ENCODE results near the gene RNF13.
"Not testable (repeated sequence)": the region's sequence is repeated elsewhere in the genome, so short reads cannot be mapped to it uniquely, and the experiment has no call there.

The RNF13 gene

DNA sequence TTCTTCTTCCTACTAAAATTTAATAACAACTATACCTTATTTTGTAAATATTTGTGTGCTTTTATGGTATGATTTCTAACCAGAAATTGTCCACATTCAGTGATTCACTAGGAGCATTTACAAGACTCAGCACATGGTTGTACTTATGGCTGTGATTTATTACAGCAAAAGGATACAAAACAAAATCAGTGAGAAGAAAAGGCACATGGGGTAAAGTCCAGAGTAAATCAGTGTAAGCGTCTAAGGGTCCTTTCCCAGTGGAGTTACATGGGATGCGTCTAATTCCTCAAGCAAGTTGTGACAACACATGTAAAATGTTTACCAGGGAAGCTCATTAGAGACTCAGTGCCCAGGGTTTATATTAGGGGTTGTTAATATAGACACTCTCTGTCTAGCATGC lies 31.1 kb downstream of the RNF13 start:
- Mint-ChIP-seq H3K4me3 (no peak overlapping the region), H3K9me3 (peaks cover 6% of the 10 kb centered on the region), H3K27me3 (no peaks in the 10 kb centered on the region), H3K4me1 (peaks cover 68% of the 10 kb centered on the region), H3K36me3 (peaks cover 49% of the 10 kb centered on the region), H3K27ac (no peak overlapping the region)
- no peak for ATAC-seq

DNA sequence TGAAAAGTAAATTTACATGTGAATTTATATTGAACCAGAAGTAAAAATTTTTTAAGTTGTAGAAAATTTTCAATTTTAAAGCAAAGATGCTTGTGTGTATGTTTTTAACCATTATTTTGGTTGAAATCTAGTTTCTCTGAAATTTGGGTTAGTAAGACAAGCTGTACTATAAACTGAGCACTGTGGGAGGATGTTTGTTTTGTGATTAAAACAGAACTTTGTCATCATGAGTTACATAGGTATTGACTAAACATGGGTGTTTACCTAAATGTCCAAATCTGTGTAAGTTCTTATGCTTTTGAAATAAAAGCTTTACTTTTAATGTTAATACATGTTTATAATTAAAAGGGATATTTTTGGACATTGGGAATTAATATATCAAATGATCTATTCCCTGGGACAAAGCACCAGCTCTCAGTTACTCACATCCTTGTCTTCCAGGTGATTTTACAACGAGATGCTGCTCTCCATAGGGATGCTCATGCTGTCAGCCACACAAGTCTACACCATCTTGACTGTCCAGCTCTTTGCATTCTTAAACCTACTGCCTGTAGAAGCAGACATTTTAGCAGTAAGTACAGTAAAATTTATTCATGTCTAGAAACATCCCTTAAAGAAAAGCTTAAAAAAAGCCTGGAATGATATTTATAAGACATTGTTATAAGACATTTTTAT lies 32.7 kb downstream of the RNF13 start:
- Mint-ChIP-seq H3K36me3 (peaks cover 50% of the 10 kb centered on the region), H3K27ac (no peak overlapping the region), H3K4me3 (no peak overlapping the region), H3K9me3 (peaks cover 3% of the 10 kb centered on the region), H3K4me1 (peaks cover 58% of the 10 kb centered on the region), H3K27me3 (no peaks in the 10 kb centered on the region)
- no peak for ATAC-seq

DNA sequence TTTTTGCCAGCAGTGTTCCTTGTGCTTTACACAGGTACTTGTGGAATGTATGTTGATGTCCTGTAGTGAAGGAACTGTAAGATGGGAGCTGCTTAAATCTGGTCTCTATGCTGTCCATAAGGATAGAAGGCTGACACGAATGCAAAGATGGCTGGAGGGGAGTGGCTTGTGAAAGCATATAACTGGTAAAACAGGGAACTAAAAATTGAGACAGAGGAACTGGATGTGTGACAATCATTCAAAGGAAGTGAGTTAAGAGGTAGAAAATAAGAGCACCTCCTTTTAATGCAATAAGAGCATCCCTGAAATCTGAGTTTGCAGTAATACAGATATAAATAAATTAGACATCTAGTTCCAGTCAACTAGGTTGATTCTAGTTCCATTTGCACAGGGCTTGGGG lies 35.2 kb downstream of the RNF13 start:
- no peak for ATAC-seq
- peaks cover 3% of the 10 kb centered on the region for H3K9me3 Mint-ChIP-seq
- H3K36me3 Mint-ChIP-seq, result peaks cover 63% of the 10 kb centered on the region
- H3K27me3 Mint-ChIP-seq, result no peaks in the 10 kb centered on the region
- no peak overlapping the region for H3K27ac Mint-ChIP-seq
- H3K4me3 Mint-ChIP-seq, result no peak overlapping the region
- peaks cover 45% of the 10 kb centered on the region for H3K4me1 Mint-ChIP-seq

DNA sequence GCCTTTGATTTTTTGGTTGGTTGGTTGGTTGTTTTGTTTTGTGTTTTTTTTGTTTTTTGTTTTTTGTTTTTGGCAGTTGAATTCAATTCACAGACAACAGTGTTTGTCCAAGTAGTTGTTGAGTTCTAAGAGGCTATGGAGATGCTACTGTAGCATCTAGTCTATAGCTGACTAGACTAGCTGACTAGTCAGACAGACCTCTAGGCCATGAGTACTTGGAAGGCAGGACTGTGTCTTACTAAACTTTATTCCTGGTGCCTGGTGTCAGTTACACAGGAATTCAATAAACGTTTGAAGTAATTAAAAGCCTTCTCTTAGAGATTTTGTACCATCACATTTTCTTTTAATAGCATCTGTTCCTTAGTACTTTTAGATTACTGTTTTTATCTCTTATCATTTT lies 35.7 kb downstream of the RNF13 start:
- peaks cover 66% of the 10 kb centered on the region for H3K36me3 Mint-ChIP-seq

DNA sequence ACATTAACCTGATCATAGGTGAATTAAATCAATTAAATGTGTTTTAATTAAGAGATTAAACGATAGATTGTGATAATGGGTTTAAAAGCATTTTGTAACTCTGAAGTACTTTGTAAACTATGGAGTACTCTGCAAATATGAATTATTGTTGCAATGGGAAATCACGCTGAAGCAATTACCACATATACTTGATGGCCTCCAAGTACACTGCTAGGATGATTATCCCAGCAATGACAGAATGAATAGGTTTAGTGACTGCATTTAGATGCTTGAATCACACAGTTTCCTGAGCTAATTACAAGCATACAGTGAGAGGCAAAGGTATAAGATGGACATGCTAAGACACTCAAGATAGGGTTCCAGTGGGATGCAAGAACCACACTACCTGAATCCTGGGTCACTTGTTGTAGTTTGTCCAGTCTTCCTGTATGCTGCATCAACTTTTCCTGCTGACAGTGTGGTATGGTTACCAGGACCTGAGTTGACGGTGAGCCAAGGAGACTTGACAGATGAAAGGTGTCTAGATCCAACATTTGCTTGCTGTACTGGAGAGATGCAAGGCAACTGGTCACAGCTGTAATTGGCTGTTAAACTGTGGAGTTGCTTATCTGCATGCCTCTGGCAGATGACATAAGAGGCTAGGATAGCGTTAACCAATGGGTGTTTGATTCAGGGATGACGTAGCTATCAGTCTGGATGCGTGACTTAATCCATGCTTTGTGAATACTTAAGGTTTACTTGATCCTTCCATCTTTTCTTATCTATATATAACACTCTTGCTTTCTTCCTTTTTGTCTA lies 38.0 kb downstream of the RNF13 start:
- Mint-ChIP-seq H3K4me1 (peaks cover 26% of the 10 kb centered on the region), H3K27me3 (no peaks in the 10 kb centered on the region), H3K27ac (no peak overlapping the region), H3K36me3 (peaks cover 73% of the 10 kb centered on the region), H3K9me3 (peaks cover 3% of the 10 kb centered on the region), H3K4me3 (no peak overlapping the region)
- no peak for ATAC-seq

More for the DNA sequence above, 35.7 kb downstream of the RNF13 start:
- peaks cover 3% of the 10 kb centered on the region for H3K9me3 Mint-ChIP-seq
- H3K4me3 Mint-ChIP-seq, result no peak overlapping the region
- no peak for ATAC-seq
- H3K4me1 Mint-ChIP-seq, result peaks cover 43% of the 10 kb centered on the region
- H3K27ac Mint-ChIP-seq, result no peak overlapping the region
- no peaks in the 10 kb centered on the region for H3K27me3 Mint-ChIP-seq

DNA sequence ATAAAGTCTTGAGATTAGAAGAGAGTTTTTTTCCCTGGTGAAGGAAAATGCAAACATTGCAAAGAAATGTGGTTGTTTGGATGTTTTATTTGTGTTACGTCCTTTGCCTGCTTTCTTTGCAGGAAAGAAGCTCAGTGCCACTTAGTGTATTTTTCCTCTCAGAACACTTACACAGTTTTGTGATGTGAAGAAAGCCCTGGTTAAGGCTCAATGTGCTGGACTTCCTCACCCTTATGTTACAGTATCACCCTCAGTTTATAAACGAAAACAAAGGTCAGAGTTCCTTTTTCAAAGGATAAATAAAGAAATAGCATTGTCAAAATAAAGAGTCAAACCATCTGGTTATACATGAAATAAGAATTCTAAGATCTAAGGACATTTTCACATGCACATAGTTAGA lies 45.9 kb downstream of the RNF13 start:
- ATAC-seq, result no peak
- Mint-ChIP-seq H3K4me3 (no peak overlapping the region), H3K4me1 (no peaks in the 10 kb centered on the region), H3K9me3 (no peaks in the 10 kb centered on the region), H3K27ac (no peak overlapping the region), H3K36me3 (peaks cover 68% of the 10 kb centered on the region), H3K27me3 (no peaks in the 10 kb centered on the region)

DNA sequence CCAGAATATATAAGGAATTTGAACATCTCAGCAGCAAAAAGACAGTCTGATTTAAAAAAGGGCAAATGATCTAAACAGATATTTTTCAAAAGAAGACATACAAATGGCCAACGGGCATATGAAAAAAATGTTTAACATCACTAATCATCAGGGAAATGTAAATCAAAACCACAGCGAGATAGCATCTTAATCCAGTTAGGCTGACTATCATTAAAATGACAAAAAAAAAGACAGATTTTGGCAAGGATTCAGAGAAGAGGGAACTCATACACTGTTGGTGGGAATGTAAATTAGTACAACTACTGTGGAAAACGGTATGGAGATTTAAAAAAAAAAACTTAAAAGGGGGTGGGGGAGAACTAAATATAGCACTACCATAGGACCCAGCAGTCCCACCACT lies 47.9 kb downstream of the RNF13 start:
- Mint-ChIP-seq H3K27ac (no peak overlapping the region), H3K27me3 (no peaks in the 10 kb centered on the region), H3K4me1 (no peaks in the 10 kb centered on the region), H3K4me3 (no peak overlapping the region), H3K9me3 (peaks cover 2% of the 10 kb centered on the region), H3K36me3 (peaks cover 68% of the 10 kb centered on the region)
- ATAC-seq, result no peak

DNA sequence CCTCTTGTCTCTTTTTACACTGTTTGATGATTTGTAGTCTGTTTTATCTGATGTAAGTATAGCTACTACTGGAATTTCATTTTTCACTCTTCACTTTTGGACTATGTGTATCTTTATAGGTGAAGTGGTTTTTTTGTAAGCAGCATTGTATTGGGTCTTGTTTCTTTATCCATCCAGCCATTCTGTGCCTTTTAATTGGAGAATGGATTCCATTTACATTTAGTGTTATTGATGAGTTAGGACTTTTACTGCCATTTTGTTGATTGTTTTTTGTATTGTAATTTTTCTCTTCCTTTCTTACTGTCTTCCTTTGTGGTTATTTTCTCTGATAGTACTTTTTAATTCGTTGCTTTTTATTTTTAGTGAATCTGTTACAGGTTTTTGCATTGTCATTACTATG lies 54.5 kb downstream of the RNF13 start:
- ATAC-seq, result no peak
- peaks cover 21% of the 10 kb centered on the region for H3K9me3 Mint-ChIP-seq
- H3K27me3 Mint-ChIP-seq, result no peaks in the 10 kb centered on the region
- peaks cover 13% of the 10 kb centered on the region for H3K4me1 Mint-ChIP-seq
- H3K4me3 Mint-ChIP-seq, result no peak overlapping the region
- H3K36me3 Mint-ChIP-seq, result peaks cover 79% of the 10 kb centered on the region
- H3K27ac Mint-ChIP-seq, result no peak overlapping the region

DNA sequence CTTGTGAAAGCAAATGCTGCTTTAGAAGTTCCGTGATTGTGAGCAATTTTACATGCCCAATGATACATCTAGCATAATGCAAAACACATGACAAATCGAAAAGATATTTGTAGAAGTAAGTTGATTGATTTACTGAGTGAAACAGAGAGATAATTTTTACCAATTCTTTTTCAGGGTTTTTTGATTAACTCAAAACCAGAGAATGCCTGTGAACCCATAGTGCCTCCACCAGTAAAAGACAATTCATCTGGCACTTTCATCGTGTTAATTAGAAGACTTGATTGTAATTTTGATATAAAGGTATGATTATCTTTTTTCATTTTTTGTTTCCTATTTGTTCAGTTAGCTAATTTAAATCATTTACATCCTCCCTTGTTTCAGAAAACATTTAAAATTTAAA lies 58.8 kb downstream of the RNF13 start:
- Mint-ChIP-seq H3K27ac (no peak overlapping the region), H3K36me3 (peaks cover 58% of the 10 kb centered on the region), H3K9me3 (peaks cover 16% of the 10 kb centered on the region), H3K27me3 (no peaks in the 10 kb centered on the region), H3K4me3 (no peak overlapping the region), H3K4me1 (peaks cover 13% of the 10 kb centered on the region)
- no peak for ATAC-seq

DNA sequence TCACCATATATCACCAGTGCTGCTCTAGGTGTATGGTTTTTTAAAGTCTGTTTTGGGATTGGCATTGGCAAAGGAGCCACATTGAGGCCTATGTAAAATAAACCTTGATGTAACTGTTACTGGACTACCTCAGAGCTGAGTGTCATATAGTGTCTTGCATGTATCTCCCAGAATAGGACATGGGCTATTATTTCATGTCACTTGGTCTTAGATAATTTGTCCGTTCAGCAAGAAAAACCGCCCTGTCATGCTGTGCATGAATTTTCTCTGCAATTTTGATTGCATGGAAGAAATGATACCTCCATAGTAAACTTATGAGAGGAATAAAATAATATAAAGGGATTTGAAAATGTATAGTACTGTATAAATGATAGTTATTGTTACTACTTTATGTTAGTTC lies 59.6 kb downstream of the RNF13 start:
- H3K27ac Mint-ChIP-seq, result no peak overlapping the region

DNA sequence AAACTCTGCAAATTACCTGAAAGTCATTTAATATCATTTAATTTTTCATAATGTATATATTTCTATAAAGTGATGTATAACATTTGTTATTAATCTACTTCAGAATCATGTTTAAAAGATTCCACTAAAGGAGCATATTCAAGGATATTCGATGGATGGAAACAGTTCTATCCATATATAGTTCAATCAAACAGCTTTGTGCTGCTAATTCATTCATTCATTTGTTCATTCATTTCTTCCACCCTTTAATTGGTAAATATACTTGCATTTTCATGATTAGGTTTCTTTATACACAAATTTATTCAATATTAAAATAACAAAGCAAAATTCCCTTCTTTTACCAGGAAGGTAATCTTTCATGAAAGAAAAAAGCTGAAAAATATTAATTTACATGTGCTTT lies 64.7 kb downstream of the RNF13 start:
- Mint-ChIP-seq H3K4me3 (no peak overlapping the region), H3K4me1 (peaks cover 9% of the 10 kb centered on the region), H3K27me3 (no peaks in the 10 kb centered on the region), H3K9me3 (no peaks in the 10 kb centered on the region), H3K27ac (no peak overlapping the region), H3K36me3 (peaks cover 14% of the 10 kb centered on the region)
- ATAC-seq, result no peak

More for the DNA sequence above, 59.6 kb downstream of the RNF13 start:
- peaks cover 10% of the 10 kb centered on the region for H3K9me3 Mint-ChIP-seq
- H3K4me1 Mint-ChIP-seq, result peaks cover 13% of the 10 kb centered on the region
- peaks cover 51% of the 10 kb centered on the region for H3K36me3 Mint-ChIP-seq
- H3K27me3 Mint-ChIP-seq, result no peaks in the 10 kb centered on the region
- no peak for ATAC-seq
- H3K4me3 Mint-ChIP-seq, result no peak overlapping the region

DNA sequence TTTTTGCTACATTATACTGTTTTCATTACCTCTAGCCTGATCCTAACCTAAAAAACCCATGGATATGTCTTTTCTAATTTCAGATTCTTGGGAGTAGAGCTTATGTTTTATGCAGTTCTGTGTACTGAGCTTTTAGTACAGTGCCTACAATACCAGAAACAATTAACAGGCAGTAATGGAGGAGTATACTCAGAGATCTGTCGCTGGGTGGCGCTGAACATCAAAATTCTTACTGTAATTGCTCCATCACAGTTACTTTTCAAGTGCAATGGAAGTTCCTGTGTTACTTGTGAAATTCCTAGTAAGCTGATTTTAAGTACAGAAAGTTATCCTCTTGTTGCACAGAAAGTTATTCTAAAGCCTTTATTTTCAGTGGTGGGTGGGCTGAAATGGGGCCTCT lies 66.9 kb downstream of the RNF13 start:
- H3K4me3 Mint-ChIP-seq, result no peak overlapping the region
- no peak for ATAC-seq
- H3K27ac Mint-ChIP-seq, result no peak overlapping the region
- H3K9me3 Mint-ChIP-seq, result peaks cover 7% of the 10 kb centered on the region
- peaks cover 24% of the 10 kb centered on the region for H3K36me3 Mint-ChIP-seq
- H3K4me1 Mint-ChIP-seq, result peaks cover 17% of the 10 kb centered on the region
- no peaks in the 10 kb centered on the region for H3K27me3 Mint-ChIP-seq

DNA sequence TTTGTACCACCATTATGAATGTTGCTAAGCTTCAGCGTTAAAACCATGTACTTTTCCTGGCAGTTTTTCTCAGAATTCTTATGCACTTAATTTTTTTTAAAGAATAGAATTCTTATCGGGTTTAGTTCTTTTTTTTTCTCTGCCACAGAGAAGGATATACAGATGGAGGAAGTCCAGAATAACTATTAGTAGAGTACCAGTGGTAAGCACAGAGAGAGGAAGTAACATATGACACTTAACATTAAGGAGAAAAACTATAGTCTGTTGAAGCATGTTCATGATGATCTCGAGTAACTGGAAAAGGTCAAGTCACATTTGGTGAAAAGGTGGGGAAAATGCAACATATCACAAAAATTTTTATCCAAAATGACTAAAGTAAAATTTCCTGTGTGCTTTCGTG lies 68.9 kb downstream of the RNF13 start:
- no peaks in the 10 kb centered on the region for H3K27me3 Mint-ChIP-seq
- H3K27ac Mint-ChIP-seq, result no peak overlapping the region
- peaks cover 34% of the 10 kb centered on the region for H3K4me1 Mint-ChIP-seq
- peaks cover 27% of the 10 kb centered on the region for H3K36me3 Mint-ChIP-seq
- H3K9me3 Mint-ChIP-seq, result peaks cover 7% of the 10 kb centered on the region
- H3K4me3 Mint-ChIP-seq, result no peak overlapping the region
- ATAC-seq, result peak; percentile 56

DNA sequence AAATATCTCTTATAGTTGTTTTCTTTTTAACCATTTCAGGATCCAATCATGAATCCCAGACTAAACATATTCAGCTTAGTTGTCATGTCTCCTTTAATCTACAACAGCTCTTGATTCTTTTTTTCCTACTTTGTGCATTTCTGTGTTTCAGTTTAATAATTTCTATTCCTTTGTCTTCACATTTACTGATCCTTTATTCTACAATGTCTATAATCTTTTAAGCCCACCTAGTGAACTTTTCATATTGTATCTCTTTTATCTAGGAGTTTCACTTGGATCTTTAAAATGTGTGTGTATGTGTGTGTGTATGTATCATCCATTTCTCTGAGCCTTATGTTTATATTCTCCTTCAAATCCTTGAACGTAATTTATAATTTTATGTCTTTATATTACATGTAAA lies 70.1 kb downstream of the RNF13 start:
- Mint-ChIP-seq H3K27me3 (no peaks in the 10 kb centered on the region), H3K9me3 (peaks cover 7% of the 10 kb centered on the region), H3K4me3 (no peak overlapping the region), H3K4me1 (peaks cover 34% of the 10 kb centered on the region), H3K36me3 (peaks cover 37% of the 10 kb centered on the region), H3K27ac (no peak overlapping the region)
- ATAC-seq, result no peak

DNA sequence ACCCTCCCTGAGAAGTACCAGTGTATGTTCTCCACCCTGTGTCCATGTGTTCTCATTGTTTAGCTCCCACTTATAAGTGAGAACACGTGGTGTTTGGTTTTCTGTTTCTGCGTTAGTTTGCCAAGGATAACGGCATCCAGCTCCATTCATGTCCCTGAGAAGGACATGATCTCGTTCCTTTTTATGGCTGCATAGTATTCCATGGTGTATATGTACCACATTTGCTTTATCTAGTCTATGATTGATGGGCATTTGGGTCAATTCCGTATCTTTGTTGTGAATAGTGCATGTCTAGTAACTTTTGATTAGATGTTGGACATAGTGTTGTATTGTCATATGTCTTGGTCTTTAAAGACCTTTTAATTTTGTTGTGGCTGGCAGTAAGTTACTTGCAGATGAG lies 70.8 kb downstream of the RNF13 start:
- not testable (repeated sequence) for H3K27ac Mint-ChIP-seq, ATAC-seq, H3K4me3 Mint-ChIP-seq

DNA sequence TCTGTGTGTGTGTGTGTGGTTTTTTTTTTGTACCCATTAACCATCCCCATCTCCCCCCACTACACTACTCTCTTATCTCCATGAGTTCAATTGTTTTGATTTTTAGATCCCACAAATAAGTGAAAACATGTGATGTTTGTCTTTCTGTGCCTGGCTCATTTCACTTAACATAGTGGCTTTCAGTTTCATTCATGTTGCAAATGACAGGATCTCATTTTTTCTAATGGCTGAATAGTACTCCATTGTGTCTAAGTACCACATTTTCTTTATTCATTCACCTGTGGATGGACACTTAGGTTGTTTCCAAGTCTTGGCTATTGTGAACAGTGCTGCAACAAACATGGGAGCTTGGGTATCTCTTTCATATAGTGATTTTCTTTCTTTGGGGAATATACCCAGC lies 71.8 kb downstream of the RNF13 start:
- not testable (repeated sequence) for H3K4me3 Mint-ChIP-seq, ATAC-seq, H3K9me3 Mint-ChIP-seq, H3K27ac Mint-ChIP-seq, H3K27me3 Mint-ChIP-seq
- peaks cover 46% of the 10 kb centered on the region for H3K36me3 Mint-ChIP-seq
- peaks cover 34% of the 10 kb centered on the region for H3K4me1 Mint-ChIP-seq

More for the DNA sequence above, 70.8 kb downstream of the RNF13 start:
- H3K9me3 Mint-ChIP-seq, H3K27me3 Mint-ChIP-seq: not testable (repeated sequence)
- Mint-ChIP-seq H3K36me3 (peaks cover 40% of the 10 kb centered on the region), H3K4me1 (peaks cover 34% of the 10 kb centered on the region)

All from stimulated activated memory B cell treated with anti-CD40 and anti-IgM and Interleukin-4, amounts not matched to agents 10 μg/mL and 1 μg/mL and 100 μg/mL, for 72 hours (primary cell).